ENCODE measurements around the gene EDC4. TPM values are rescaled to one million over a fixed set of nuclear protein-coding genes. Genes with fewer than 3 reads are reported as not detected.

EDC4 gene
- total RNA-seq, 1 donor from 2014 or later = 35.4 TPM

GRCh38 chr16:67919622-67920221, 46.9 kb downstream of the EDC4 start:
- intact Hi-C loops (cut with DNase I) = loop anchor here (5.0 kb wide), 1 partner anchor 92 kb away; no protein-coding TSS in a partner anchor
- DNase-seq (ENCODE audit: missing footprints) (no peak), ATAC-seq (no peak)

GRCh38 chr16:67922221-67922620, 49.4 kb downstream of the EDC4 start:
- intact Hi-C loops (cut with DNase I) = loop anchor here (5.0 kb wide), 1 partner anchor 95 kb away; no protein-coding TSS in a partner anchor
- no peak for ATAC-seq
- no peak for DNase-seq (ENCODE audit: missing footprints)

GRCh38 chr16:67922740-67923139, 49.9 kb downstream of the EDC4 start:
- DNase-seq (ENCODE audit: missing footprints) = no peak
- no peak for ATAC-seq
- intact Hi-C loops (cut with DNase I) = loop anchor here (5.0 kb wide), 1 partner anchor 95 kb away; no protein-coding TSS in a partner anchor

- ATAC-seq = no peak
- intact Hi-C loops (cut with DNase I) = loop anchor here (5.0 kb wide), 1 partner anchor 96 kb away; no protein-coding TSS in a partner anchor
- DNase-seq (ENCODE audit: missing footprints) = peak; percentile 25
These were observed 50.7 kb downstream of the EDC4 start for GRCh38 chr16:67923414-67924116.

- intact Hi-C loops (cut with DNase I) = loop anchor here (5.0 kb wide), 1 partner anchor 97 kb away; no protein-coding TSS in a partner anchor
- ATAC-seq (no peak), DNase-seq (ENCODE audit: missing footprints) (no peak)
These were observed 51.5 kb downstream of the EDC4 start for GRCh38 chr16:67924140-67924906.

- ATAC-seq (no peak), DNase-seq (ENCODE audit: missing footprints) (peak; percentile 41)
- intact Hi-C loops (cut with DNase I) = no loop called here
These were observed 53.4 kb downstream of the EDC4 start for GRCh38 chr16:67926181-67926750.

GRCh38 chr16:67927131-67927941, 54.5 kb downstream of the EDC4 start:
- intact Hi-C loops (cut with DNase I) = no loop called here

GRCh38 chr16:67928147-67928546, 55.3 kb downstream of the EDC4 start:
- ATAC-seq (no peak), DNase-seq (ENCODE audit: missing footprints) (no peak)
- intact Hi-C loops (cut with DNase I) = loop anchor here (1.0 to 2.0 kb wide), 3 partner anchors 43 to 407 kb away; partner anchors contain the start of gene NRN1L

More at GRCh38 chr16:67927131-67927941, 54.5 kb downstream of the EDC4 start:
- ATAC-seq (no peak), DNase-seq (ENCODE audit: missing footprints) (no peak)

GRCh38 chr16:67928561-67929364, 55.9 kb downstream of the EDC4 start:
- intact Hi-C loops (cut with DNase I) = loop anchor here (1.0 to 2.0 kb wide), 3 partner anchors 44 to 407 kb away; partner anchors contain the start of gene NRN1L
- peak; percentile 80 for DNase-seq (ENCODE audit: missing footprints)
- ATAC-seq = peak; percentile 75

GRCh38 chr16:67930191-67930590, 57.3 kb downstream of the EDC4 start:
- no peak for ATAC-seq
- intact Hi-C loops (cut with DNase I) = loop anchor here (5.0 kb wide), 1 partner anchor 258 kb away; no protein-coding TSS in a partner anchor
- no peak for DNase-seq (ENCODE audit: missing footprints)

- DNase-seq (ENCODE audit: missing footprints) (no peak), ATAC-seq (no peak)
- intact Hi-C loops (cut with DNase I) = loop anchor here (5.0 kb wide), 1 partner anchor 258 kb away; no protein-coding TSS in a partner anchor
These were observed 57.9 kb downstream of the EDC4 start for GRCh38 chr16:67930678-67931211.

Other genes with a start within 250 kb of the EDC4 start
- gene CARMIL2, start 227.9 kb upstream of the EDC4 start, total RNA-seq = 0.30 TPM
- gene ACD, start 212.8 kb upstream of the EDC4 start, total RNA-seq = 9.7 TPM
- 3.7 TPM for gene PARD6A, start 212.1 kb upstream of the EDC4 start, total RNA-seq
- gene ENKD1, start 206.3 kb upstream of the EDC4 start, total RNA-seq = 9.9 TPM
- gene C16orf86, start 206.2 kb upstream of the EDC4 start, total RNA-seq = 3.0 TPM
- 9.0 TPM for gene GFOD2, start 153.7 kb upstream of the EDC4 start, total RNA-seq
- gene RANBP10, start 66.5 kb upstream of the EDC4 start, total RNA-seq = 11.1 TPM
- 0.41 TPM for gene TSNAXIP1, start 66.2 kb upstream of the EDC4 start, total RNA-seq
- 32.3 TPM for gene THAP11, start 30.7 kb upstream of the EDC4 start, total RNA-seq
- 86.6 TPM for gene NUTF2, start 26.1 kb upstream of the EDC4 start, total RNA-seq
- 21.3 TPM for gene CENPT, start 25.4 kb upstream of the EDC4 start, total RNA-seq
- 0.54 TPM for gene NRN1L, start 11.8 kb downstream of the EDC4 start, total RNA-seq
- gene PSKH1, start 20.2 kb downstream of the EDC4 start, total RNA-seq = 18.1 TPM
- gene CTRL, start 58.8 kb downstream of the EDC4 start, total RNA-seq = 0.81 TPM
- gene PSMB10, start 63.8 kb downstream of the EDC4 start, total RNA-seq = 59.3 TPM
- 19.0 TPM for gene LCAT, start 71.1 kb downstream of the EDC4 start, total RNA-seq
- gene SLC12A4, start 95.6 kb downstream of the EDC4 start, total RNA-seq = 97.5 TPM
- not detected for gene DPEP3, start 107.4 kb downstream of the EDC4 start, total RNA-seq
- gene DPEP2, start 126.4 kb downstream of the EDC4 start, total RNA-seq = 0.87 TPM
- gene DPEP2NB, start 142.9 kb downstream of the EDC4 start, total RNA-seq = not detected
- gene DDX28, start 150.2 kb downstream of the EDC4 start, total RNA-seq = 7.5 TPM
- gene DUS2, start 150.2 kb downstream of the EDC4 start, total RNA-seq = 7.0 TPM
- 23.7 TPM for gene NFATC3, start 212.3 kb downstream of the EDC4 start, total RNA-seq

Measured in Right ventricle myocardium inferior (tissue), 1 donor.